Upper lobe of right lung (tissue), 1 donor: ENCODE results near the gene OARD1. TPM values are rescaled to one million over a fixed set of nuclear protein-coding genes. Genes with fewer than 3 reads are reported as not detected.

Experiments
- ATAC-seq: fragments of 200-7000 bp; cut with Tn5 transposase; one replicate; pipeline ENCODE4 v1.9.1; 2020; ENCODE audit warnings: mild to moderate bottlenecking, moderate library complexity
- DNase-seq: peaks from one replicate; pipeline ENCODE4 v3.0.0-alpha.2; 2020
- H3K27ac ChIP-seq: fragments of 200-600 bp; one replicate; pipeline ENCODE4 v1.8.0; 2022
- H3K27me3 ChIP-seq: fragments of 200-600 bp; one replicate; pipeline ENCODE4 v1.8.0; 2022; ENCODE audit warnings: mild to moderate bottlenecking
- H3K36me3 ChIP-seq: fragments of 200-600 bp; one replicate; pipeline ENCODE4 v1.8.0; 2022
- H3K4me1 ChIP-seq: fragments of 200-600 bp; one replicate; pipeline ENCODE4 v1.8.0; 2022
- H3K4me3 ChIP-seq: fragments of 200-600 bp; one replicate; pipeline ENCODE4 v1.8.0; 2022; ENCODE audit warnings: mild to moderate bottlenecking
- H3K9me3 ChIP-seq: fragments of 200-600 bp; one replicate; pipeline ENCODE4 v1.8.0; 2022
- intact Hi-C: fragments of 100-400 bp; cut with DNase I; formaldehyde crosslinking; loops from one replicate; pipeline ENCODE4 v1.11.0; 2022
- total RNA-seq: library from RNA; stranded (reverse); fragmentation: NEBNext Ultra II Directional; extraction: Animal tissue kit (Norgen Biotek cat#: 25700); gene quantifications from one replicate; pipeline ENCODE4 v1.2.1, GENCODE V29; 2021
- TF ChIP-seq, protein P1 (sequence below): fragments of 200-600 bp; IDR thresholded peaks from one replicate; pipeline ENCODE4 v1.8.0; 2022; ENCODE audit warnings: antibody characterized with exemption
- donor health status: DM: no; HTN: yes; CAD: no; lungs with severe emphysema.

The OARD1 gene
- total RNA-seq, 1 donor from 2014 or later: 22.1 TPM

DNA sequence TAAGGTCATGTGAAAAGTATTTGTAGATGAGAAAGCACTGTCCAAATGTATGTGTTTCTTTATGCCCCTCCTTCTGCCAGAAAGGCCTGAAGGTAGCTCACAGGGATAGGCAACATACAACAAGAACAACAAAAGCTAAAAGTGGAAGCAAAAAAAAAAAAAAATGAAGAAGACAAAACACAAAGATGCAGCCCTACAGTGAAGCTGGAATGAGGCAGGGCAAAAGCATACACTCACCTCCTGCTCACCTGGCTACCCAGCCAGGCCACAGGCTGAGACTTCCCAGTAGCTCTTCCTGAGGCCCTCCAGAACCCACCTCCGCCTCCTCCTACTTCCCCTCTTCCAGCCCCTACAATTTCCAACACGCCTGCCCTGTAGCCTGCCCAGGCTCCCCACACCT is 35.6 kb downstream of the OARD1 start:
- intact Hi-C loops: no loop called here
- no peak for ATAC-seq

DNA sequence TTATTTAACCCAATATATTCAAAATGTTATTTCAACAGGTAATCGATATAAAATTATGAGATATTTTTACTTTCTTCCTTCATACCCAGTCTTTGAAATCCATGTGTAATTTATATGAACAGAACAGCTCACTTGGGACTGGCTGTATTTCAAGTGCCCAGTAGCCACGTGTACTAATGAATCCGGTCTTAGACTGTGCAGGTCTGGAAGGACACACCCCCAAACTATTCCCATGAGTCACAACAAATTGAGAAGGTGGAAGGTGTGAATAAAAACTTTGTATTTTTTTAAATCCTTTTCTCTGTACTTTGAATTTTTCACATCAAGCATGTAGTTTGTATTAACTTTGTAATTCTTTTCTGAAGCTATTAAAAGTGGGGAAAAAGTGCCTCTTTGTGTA is 36.0 kb downstream of the OARD1 start:
- intact Hi-C loops: no loop called here
- no peak overlapping the region for H3K4me3 ChIP-seq
- no peaks in the 10 kb centered on the region for H3K27me3 ChIP-seq
- TF ChIP-seq, protein P1, sequence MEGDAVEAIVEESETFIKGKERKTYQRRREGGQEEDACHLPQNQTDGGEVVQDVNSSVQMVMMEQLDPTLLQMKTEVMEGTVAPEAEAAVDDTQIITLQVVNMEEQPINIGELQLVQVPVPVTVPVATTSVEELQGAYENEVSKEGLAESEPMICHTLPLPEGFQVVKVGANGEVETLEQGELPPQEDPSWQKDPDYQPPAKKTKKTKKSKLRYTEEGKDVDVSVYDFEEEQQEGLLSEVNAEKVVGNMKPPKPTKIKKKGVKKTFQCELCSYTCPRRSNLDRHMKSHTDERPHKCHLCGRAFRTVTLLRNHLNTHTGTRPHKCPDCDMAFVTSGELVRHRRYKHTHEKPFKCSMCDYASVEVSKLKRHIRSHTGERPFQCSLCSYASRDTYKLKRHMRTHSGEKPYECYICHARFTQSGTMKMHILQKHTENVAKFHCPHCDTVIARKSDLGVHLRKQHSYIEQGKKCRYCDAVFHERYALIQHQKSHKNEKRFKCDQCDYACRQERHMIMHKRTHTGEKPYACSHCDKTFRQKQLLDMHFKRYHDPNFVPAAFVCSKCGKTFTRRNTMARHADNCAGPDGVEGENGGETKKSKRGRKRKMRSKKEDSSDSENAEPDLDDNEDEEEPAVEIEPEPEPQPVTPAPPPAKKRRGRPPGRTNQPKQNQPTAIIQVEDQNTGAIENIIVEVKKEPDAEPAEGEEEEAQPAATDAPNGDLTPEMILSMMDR: no peak
- no peak overlapping the region for H3K27ac ChIP-seq
- H3K9me3 ChIP-seq: no peaks in the 10 kb centered on the region
- no peaks in the 10 kb centered on the region for H3K36me3 ChIP-seq
- no peaks in the 10 kb centered on the region for H3K4me1 ChIP-seq
- ATAC-seq: no peak
- DNase-seq: no peak

More for the DNA sequence above, 35.6 kb downstream of the OARD1 start:
- no peaks in the 10 kb centered on the region for H3K9me3 ChIP-seq
- H3K4me1 ChIP-seq: no peaks in the 10 kb centered on the region
- no peaks in the 10 kb centered on the region for H3K27me3 ChIP-seq
- H3K36me3 ChIP-seq: no peaks in the 10 kb centered on the region
- H3K27ac ChIP-seq: no peak overlapping the region
- TF ChIP-seq, protein P1: no peak
- H3K4me3 ChIP-seq: no peak overlapping the region
- no peak for DNase-seq

DNA sequence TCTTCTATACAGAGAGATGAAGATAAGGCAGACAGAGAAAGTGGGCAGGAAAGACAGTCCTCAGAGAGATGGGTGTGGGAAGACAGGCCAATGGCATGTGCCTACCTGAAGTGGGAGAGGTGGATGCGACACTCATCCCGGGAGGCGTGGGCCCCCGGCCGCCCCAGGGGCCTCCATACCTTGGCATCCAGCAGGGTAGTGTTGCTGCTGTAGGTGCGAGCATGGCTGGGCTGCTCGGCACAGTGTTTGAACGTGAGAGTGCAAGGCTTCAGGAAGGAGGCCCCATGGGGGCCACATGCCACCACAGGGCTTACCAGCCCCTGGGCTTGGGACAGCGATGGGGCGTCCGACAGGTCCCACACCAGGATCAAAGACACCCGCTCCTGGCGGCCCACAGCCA is 38.4 kb downstream of the OARD1 start:
- DNase-seq (no peak), ATAC-seq (no peak)
- Histone ChIP-seq H3K36me3 (no peaks in the 10 kb centered on the region), H3K4me3 (no peak overlapping the region), H3K4me1 (no peaks in the 10 kb centered on the region), H3K27ac (no peak overlapping the region), H3K9me3 (no peaks in the 10 kb centered on the region), H3K27me3 (no peaks in the 10 kb centered on the region)
- TF ChIP-seq, protein P1: no peak
- intact Hi-C loops: no loop called here

DNA sequence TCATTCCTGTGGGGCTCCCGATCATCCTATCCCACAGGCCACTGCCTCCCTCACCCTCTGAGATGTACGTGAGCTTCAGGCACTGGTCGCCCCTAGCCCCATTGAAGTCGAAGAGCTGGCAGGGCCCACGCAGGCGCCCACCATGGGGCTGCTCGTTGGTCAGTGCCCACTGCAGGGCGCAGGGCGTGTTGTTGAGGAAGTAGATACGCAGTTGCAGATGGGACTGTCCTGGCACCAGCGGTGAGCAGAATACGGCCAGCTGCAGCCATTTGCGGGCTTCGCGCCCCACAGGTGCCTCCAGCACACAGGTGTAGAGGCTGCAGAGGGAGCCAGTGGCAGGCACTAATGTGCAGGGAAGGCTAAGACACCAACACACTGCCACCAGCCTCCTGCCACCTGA is 39.3 kb downstream of the OARD1 start:
- no peak for DNase-seq
- no peak overlapping the region for H3K4me3 ChIP-seq
- intact Hi-C loops: no loop called here
- no peaks in the 10 kb centered on the region for H3K27me3 ChIP-seq
- no peaks in the 10 kb centered on the region for H3K36me3 ChIP-seq
- no peak overlapping the region for H3K27ac ChIP-seq
- TF ChIP-seq, protein P1: no peak
- peaks cover 6% of the 10 kb centered on the region for H3K4me1 ChIP-seq
- no peak for ATAC-seq
- H3K9me3 ChIP-seq: no peaks in the 10 kb centered on the region

DNA sequence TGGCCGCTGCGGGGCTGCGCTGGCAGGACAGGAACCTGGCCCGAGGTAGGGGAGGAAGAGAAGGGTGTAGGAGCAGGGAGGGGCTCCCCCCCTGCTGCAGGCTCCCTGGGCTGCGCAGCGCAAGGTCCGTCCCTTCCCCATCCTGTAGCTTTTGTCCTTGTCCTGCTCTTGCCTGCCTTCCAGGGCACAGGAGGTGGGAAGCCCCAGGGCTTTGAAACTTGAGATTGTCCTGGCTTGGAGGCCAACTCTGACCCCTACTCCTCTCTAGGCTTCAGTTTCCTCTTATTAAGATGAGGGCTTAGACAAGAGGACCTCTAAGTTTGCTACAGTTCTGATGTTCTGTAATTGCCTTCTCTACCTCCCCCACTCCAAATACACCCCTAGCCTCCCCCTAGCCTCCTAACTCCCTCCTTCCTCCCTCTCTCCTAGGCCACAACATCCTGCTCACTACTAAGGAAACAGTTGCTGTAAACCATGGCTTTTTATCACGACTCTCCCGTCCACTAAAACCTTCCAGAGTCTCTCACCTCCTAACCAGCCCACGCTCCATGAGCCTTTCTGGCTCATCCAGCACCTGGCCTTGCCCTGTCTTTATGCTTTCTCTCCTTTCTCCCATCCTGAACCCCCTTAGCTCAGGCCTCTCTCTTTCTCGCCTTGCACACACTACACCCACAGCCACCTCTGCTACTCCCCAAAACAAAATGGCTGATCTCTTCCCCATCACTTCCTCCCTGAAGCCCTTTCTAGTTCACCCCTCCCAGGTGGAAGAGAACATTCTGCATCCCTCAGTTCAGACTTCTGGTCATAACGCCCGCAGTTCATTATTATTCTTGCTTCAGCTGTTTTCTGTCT is 43.4 kb downstream of the OARD1 start:
- TF ChIP-seq, protein P1: no peak
- H3K36me3 ChIP-seq: no peaks in the 10 kb centered on the region
- peak overlapping the region; percentile 62 for H3K4me3 ChIP-seq
- H3K27ac ChIP-seq: peak overlapping the region; percentile 82
- no peaks in the 10 kb centered on the region for H3K27me3 ChIP-seq
- no peaks in the 10 kb centered on the region for H3K9me3 ChIP-seq
- H3K4me1 ChIP-seq: peaks cover 12% of the 10 kb centered on the region
- intact Hi-C loops: no loop called here
- ATAC-seq: peak; percentile 65
- no peak for DNase-seq
